Measurements from ENCODE around the gene TBATA. TPM values are rescaled to one million over a fixed set of nuclear protein-coding genes. Genes with fewer than 3 reads are reported as not detected.

The TBATA gene
- total and polyA plus RNA-seq, 8 donors = not detected

DNA sequence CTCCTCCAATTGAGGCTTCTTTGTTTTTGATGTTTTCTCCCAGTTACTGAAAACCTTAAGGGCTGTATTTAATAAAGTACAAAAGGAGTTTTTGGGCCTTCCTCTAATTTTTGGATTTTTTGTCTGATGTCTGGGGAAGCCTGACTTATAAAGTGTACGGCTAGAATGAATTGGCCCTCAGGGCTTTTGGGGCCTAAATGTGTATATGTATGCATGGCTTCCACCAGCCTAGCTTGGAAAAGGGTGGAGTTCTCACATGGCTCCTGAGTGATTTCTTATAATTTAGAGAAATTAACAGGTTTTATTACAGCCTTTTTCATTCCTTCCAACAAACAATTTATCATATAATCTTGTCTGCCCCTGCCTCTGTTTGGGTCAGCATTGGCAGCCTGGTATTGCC is 10.4 kb upstream of the TBATA start:
- H3K9me3 ChIP-seq = no peaks in the 10 kb centered on the region
- no peaks in the 10 kb centered on the region for H3K4me1 ChIP-seq
- intact Hi-C loops (cut with DNase I) = no loop called here
- TF ChIP-seq, protein P1, sequence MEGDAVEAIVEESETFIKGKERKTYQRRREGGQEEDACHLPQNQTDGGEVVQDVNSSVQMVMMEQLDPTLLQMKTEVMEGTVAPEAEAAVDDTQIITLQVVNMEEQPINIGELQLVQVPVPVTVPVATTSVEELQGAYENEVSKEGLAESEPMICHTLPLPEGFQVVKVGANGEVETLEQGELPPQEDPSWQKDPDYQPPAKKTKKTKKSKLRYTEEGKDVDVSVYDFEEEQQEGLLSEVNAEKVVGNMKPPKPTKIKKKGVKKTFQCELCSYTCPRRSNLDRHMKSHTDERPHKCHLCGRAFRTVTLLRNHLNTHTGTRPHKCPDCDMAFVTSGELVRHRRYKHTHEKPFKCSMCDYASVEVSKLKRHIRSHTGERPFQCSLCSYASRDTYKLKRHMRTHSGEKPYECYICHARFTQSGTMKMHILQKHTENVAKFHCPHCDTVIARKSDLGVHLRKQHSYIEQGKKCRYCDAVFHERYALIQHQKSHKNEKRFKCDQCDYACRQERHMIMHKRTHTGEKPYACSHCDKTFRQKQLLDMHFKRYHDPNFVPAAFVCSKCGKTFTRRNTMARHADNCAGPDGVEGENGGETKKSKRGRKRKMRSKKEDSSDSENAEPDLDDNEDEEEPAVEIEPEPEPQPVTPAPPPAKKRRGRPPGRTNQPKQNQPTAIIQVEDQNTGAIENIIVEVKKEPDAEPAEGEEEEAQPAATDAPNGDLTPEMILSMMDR (IDR thresholded peaks at IDR 0.05) = no peak
- no peak for ATAC-seq
- DNase-seq = no peak
- no peaks in the 10 kb centered on the region for H3K27me3 ChIP-seq
- H3K27ac ChIP-seq = no peak overlapping the region
- no peak overlapping the region for H3K4me3 ChIP-seq
- H3K36me3 ChIP-seq = no peaks in the 10 kb centered on the region

DNA sequence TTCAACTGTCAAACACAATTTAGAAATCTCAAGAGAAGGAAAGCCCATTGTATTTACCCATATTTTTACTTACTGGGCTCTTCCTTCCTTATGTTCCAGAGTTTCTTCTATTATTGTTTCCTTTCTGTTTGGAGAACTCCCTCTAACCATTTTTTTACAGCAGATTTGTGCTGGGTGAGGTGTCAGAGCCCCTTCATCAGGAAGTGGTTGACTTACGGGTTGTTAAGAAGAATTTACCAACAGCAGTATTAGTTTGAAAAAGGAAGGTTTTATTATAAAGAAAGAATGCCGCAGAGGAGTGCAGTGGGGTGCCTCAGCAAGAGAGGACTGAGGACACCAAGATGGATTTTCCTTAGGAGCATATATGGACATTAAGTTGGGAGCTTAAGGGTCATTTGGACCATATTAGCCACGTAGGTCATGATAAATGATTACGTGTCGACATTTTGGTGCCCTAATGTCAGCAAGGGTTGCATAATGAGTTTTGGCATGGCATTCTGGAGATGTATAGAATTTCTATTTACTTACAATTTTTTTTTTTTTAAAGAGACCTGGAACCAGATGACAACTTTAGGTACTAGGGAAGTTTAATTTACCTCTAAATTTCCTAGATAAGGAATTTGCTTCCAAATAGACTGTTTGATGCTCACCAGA is 6.3 kb upstream of the TBATA start:
- no peaks in the 10 kb centered on the region for H3K27me3 ChIP-seq
- intact Hi-C loops (cut with DNase I) = no loop called here
- ATAC-seq = no peak
- no peak for DNase-seq
- H3K27ac ChIP-seq = no peak overlapping the region
- H3K4me1 ChIP-seq = no peaks in the 10 kb centered on the region
- no peaks in the 10 kb centered on the region for H3K9me3 ChIP-seq
- H3K36me3 ChIP-seq = no peaks in the 10 kb centered on the region
- no peak overlapping the region for H3K4me3 ChIP-seq
- TF ChIP-seq, protein P1 (IDR thresholded peaks at IDR 0.05) = no peak

DNA sequence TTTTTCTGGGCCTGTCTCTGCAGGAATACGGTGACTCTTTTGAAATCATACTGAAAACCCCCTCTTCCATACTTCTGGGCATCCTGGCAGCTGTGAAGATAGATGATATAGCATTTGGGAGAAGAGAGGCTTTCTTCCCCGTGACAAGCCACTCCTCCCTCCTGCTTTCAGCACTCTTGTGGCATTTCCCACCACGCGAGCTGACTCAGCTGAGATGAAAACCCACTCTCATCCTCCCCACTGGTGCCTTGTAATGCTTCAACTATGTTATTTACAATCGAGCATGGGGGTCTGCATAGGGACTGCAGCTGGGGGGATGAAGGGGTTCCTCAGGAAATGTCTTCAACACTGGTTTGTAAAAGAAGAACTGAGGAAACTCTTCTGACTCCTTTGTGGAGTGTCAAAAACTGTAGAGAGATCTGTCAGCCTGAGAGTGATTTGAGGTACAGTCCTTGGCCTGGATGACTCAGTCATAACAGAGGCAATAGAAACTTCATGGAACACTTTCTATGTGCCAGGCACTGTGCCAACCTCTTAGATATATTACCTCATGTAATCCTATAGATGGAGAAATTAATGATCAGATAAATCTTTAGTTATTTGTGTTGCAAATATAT is 1.7 kb upstream of the TBATA start:
- no peak for DNase-seq
- H3K36me3 ChIP-seq = no peaks in the 10 kb centered on the region
- ATAC-seq = no peak
- TF ChIP-seq, protein P1 (IDR thresholded peaks at IDR 0.05) = no peak
- no peaks in the 10 kb centered on the region for H3K27me3 ChIP-seq
- no peaks in the 10 kb centered on the region for H3K4me1 ChIP-seq
- intact Hi-C loops (cut with DNase I) = no loop called here
- H3K27ac ChIP-seq = no peak overlapping the region
- H3K4me3 ChIP-seq = no peak overlapping the region
- no peaks in the 10 kb centered on the region for H3K9me3 ChIP-seq

DNA sequence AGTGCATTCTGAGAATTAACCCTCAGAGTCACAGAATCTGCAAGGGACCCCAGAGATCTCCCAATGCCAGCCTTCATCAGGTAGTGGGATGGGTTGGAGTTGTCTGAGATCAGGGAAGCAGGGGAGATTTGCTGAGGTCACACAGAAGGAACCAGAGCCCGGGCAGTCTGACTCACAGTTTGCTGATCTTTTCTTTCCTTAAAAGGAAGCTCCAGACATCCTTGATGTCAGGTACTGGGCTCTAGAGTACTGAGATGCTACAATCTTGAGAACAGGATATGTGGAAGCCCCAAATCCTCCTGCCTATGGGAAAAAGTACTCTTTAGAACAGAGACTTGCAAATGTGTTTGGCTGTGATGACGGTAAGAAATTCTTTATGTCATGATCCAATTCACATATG is 706 bp downstream of the TBATA start:
- Histone ChIP-seq H3K27me3 (no peaks in the 10 kb centered on the region), H3K9me3 (no peaks in the 10 kb centered on the region), H3K27ac (no peak overlapping the region), H3K4me3 (no peak overlapping the region), H3K36me3 (no peaks in the 10 kb centered on the region), H3K4me1 (no peaks in the 10 kb centered on the region)
- no peak for DNase-seq
- ATAC-seq = no peak
- TF ChIP-seq, protein P1 (IDR thresholded peaks at IDR 0.05) = no peak
- intact Hi-C loops (cut with DNase I) = no loop called here

DNA sequence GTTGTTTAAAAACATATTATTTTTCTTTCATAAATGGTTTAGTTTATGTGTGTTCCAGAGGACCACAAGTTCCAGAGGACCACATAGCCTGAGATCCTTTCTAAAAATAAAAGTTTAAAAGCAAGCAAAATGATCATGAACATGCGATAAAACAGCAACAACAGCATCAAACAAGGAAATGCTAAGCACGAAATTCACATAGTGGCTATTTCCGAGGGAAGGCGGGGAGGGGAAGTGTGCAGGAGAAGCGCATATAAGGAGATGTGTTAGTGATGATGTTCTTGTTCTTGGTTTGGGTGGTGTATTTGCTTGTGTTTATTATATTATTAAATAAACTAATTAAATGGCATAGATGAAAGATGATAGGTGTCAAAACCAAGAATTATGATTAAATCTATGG is 1.2 kb downstream of the TBATA start:
- H3K27ac ChIP-seq = no peak overlapping the region
- no peak overlapping the region for H3K4me3 ChIP-seq
- no peaks in the 10 kb centered on the region for H3K9me3 ChIP-seq
- TF ChIP-seq, protein P1 (IDR thresholded peaks at IDR 0.05) = no peak
- no peaks in the 10 kb centered on the region for H3K4me1 ChIP-seq
- no peaks in the 10 kb centered on the region for H3K36me3 ChIP-seq
- no peaks in the 10 kb centered on the region for H3K27me3 ChIP-seq
- DNase-seq (no peak), ATAC-seq (no peak)
- intact Hi-C loops (cut with DNase I) = no loop called here
